Endothelial cell of umbilical vein (primary cell): ENCODE data around the gene EREG. TPM values are rescaled to one million over a fixed set of nuclear protein-coding genes. Genes with fewer than 3 reads are reported as not detected.
A peak's percentile ranks its signal among the peaks of the same experiment; 100 is the strongest.

Source experiments
- BruUV-seq: library from RNA; stranded (reverse); fragments of 400-500 nt; replicated peaks from 2 replicates; lab custom pipeline; 2021; lab: Mats Ljungman, UMichigan
- CTCF ChIA-PET: fragments of 300-600, 350-600 bp; sonication (Branson Sonifier 250); formaldehyde crosslinking; loops from one replicate; lab custom pipeline; 2021; ENCODE audit warnings: antibody characterized with exemption, inconsistent platforms; lab: Charles Lee
- POLR2A ChIA-PET: fragments of 300-600, 350-600 bp; sonication (Branson Sonifier 250); formaldehyde crosslinking; loops from one replicate; lab custom pipeline; 2021; ENCODE audit warnings: antibody characterized with exemption, inconsistent platforms; lab: Charles Lee
- DNase-seq: peaks from one replicate; pipeline ENCODE4 v3.0.0-alpha.2; 2011; ENCODE audit warnings: low read depth, low spot score
- FAIRE-seq: peaks from 2 replicates; lab custom pipeline; 2011; peaks lifted over from hg19 to GRCh38; lab: Jason Lieb, UNC
- H2AFZ ChIP-seq: 2 replicates; pipeline ENCODE4 v1.6.0; 2012; ENCODE audit warnings: low read depth, low read length, control low read depth, inconsistent platforms
- H3K27ac ChIP-seq: 2 replicates; pipeline ENCODE4 v1.5.1; 2011; ENCODE audit warnings: low read depth, mild to moderate bottlenecking, control low read depth, low read length, moderate library complexity; ENCODE audit not compliant: insufficient read depth
- H3K27me3 ChIP-seq, 2 experiments: 2 replicates each; pipeline versions ENCODE4 v1.6.0 to v1.6.1; 2011; ENCODE audit warnings: low read length in 2 of 2, mixed read lengths in 1 of 2; ENCODE audit not compliant: control insufficient read depth in 2 of 2, insufficient read depth in 2 of 2
- H3K36me3 ChIP-seq, 2 experiments: 2 replicates in 1 of 2; 3 replicates in 1 of 2; pipeline ENCODE4 v1.5.1; 2011; ENCODE audit warnings: low read length in 2 of 2, mild to moderate bottlenecking in 1 of 2, moderate library complexity in 1 of 2; ENCODE audit not compliant: control insufficient read depth in 2 of 2, insufficient read depth in 2 of 2; ENCODE audit errors: extremely low read depth in 1 of 2
- H3K4me1 ChIP-seq: 3 replicates; pipeline ENCODE4 v1.5.1; 2011; ENCODE audit warnings: mild to moderate bottlenecking, low read length; ENCODE audit not compliant: control insufficient read depth, insufficient read depth; ENCODE audit errors: extremely low read depth
- H3K4me2 ChIP-seq: 2 replicates; pipeline ENCODE4 v1.6.1; 2011; ENCODE audit warnings: low read length, control low read depth, mixed read lengths; ENCODE audit not compliant: insufficient read depth
- H3K4me3 ChIP-seq, 3 experiments: fragments of 200-600 bp in 1 of 3; sonication (generic), shearing (Covaris generic) in 1 of 3; replicated peaks in 1 of 3; 2 replicates each; pipeline ENCODE4 v1.5.1; 2011 to 2016; ENCODE audit warnings: control low read depth in 3 of 3, low read length in 3 of 3, mild to moderate bottlenecking in 2 of 3, inconsistent platforms in 1 of 3, low read depth in 1 of 3, moderate library complexity in 1 of 3; ENCODE audit not compliant: insufficient read depth in 1 of 3
- H3K79me2 ChIP-seq: 2 replicates; pipeline ENCODE4 v1.6.0; 2012; ENCODE audit warnings: low read length, inconsistent platforms; ENCODE audit not compliant: control insufficient read depth, insufficient read depth
- H3K9ac ChIP-seq: replicated peaks from 2 replicates; pipeline ENCODE3; 2011; ENCODE audit warnings: low read length, control low read depth; ENCODE audit not compliant: insufficient read depth; ENCODE audit errors: extremely low read depth
- H3K9me1 ChIP-seq: replicated peaks from 3 replicates; pipeline ENCODE4 v1.6.0; 2011; ENCODE audit warnings: mild to moderate bottlenecking, low read length; ENCODE audit not compliant: control insufficient read depth, insufficient read depth; ENCODE audit errors: extremely low read depth
- H3K9me3 ChIP-seq: replicated peaks from 2 replicates; pipeline ENCODE4 v1.5.1; 2012; ENCODE audit warnings: low read length, inconsistent platforms; ENCODE audit not compliant: control insufficient read depth, insufficient read depth
- H4K20me1 ChIP-seq: replicated peaks from 2 replicates; pipeline ENCODE3; 2011; ENCODE audit warnings: mild to moderate bottlenecking, low read length; ENCODE audit not compliant: control insufficient read depth, insufficient read depth; ENCODE audit errors: extremely low read depth
- CTCF ChIP-seq, 2 donors: IDR thresholded peaks; 1 replicate in 1 of 2; 2 replicates in 1 of 2; pipeline ENCODE4 v1.5.1; 2011; ENCODE audit warnings: low read length in 2 of 2, mild to moderate bottlenecking in 2 of 2, moderate library complexity in 2 of 2, control low read depth in 1 of 2, inconsistent platforms in 1 of 2, low read depth in 1 of 2; ENCODE audit not compliant: insufficient read depth in 1 of 2; ENCODE audit errors: extremely low read depth in 1 of 2
- EZH2 ChIP-seq: IDR thresholded peaks from 2 replicates; pipeline ENCODE4 v1.6.1; 2012; ENCODE audit warnings: borderline replicate concordance, low read depth, mild to moderate bottlenecking, moderate library complexity, low read length, inconsistent platforms; ENCODE audit not compliant: severe bottlenecking
- FOS ChIP-seq: IDR thresholded peaks from 2 replicates; pipeline ENCODE4 v1.6.1; 2011; ENCODE audit warnings: mild to moderate bottlenecking, low read length, moderate library complexity, borderline replicate concordance; ENCODE audit not compliant: insufficient read depth
- GATA2 ChIP-seq: IDR thresholded peaks from 2 replicates; pipeline ENCODE4 v1.7.0; 2011; ENCODE audit warnings: low read depth, mild to moderate bottlenecking, moderate library complexity, mixed read lengths, low read length; ENCODE audit not compliant: insufficient read length, insufficient read depth
- JUN ChIP-seq: IDR thresholded peaks from 2 replicates; pipeline ENCODE4 v1.6.1; 2011; ENCODE audit warnings: borderline replicate concordance, low read depth; ENCODE audit not compliant: insufficient read length, insufficient read depth
- MYC ChIP-seq: IDR thresholded peaks from one replicate; pipeline ENCODE4 v1.6.1; 2011; ENCODE audit warnings: mild to moderate bottlenecking, low read depth, low read length
- POLR2A ChIP-seq: IDR thresholded peaks from 2 replicates; pipeline ENCODE4 v1.6.1; 2012; ENCODE audit warnings: low read depth, mild to moderate bottlenecking, control low read depth, low read length
- POLR2AphosphoS5 ChIP-seq: IDR thresholded peaks from 2 replicates; pipeline ENCODE4 v1.6.1; 2012; ENCODE audit warnings: low read depth, mild to moderate bottlenecking, control low read depth, low read length, moderate library complexity; ENCODE audit not compliant: insufficient read depth
- dilution Hi-C: fragments of 300-500 bp; cut with MboI; formaldehyde crosslinking; loops from one replicate; pipeline ENCODE4 v1.15.0; 2019; ENCODE audit warnings: low sequenced_read_pairs; ENCODE audit not compliant: extremely low pct_ligation_motif_present
- intact Hi-C: fragments of 100-400 bp; cut with micrococcal nuclease; formaldehyde crosslinking; loops from one replicate; pipeline ENCODE4 v1.10.0; 2022
- polyA plus RNA-seq, 4 experiments: library from polyadenylated mRNA; depleted of rRNA in 3 of 4; stranded (reverse) in 3 of 4; unstranded in 1 of 4; fragments of >200 nt; gene quantifications; 2 replicates each; pipeline versions ENCODE4 v1.2.1 to v1.2.3, GENCODE V29; 2011 to 2012; ENCODE audit warnings: missing spikeins in 1 of 4
- total RNA-seq: library from RNA; stranded (reverse); gene quantifications from 2 replicates; pipeline ENCODE4 v1.2.3, GENCODE V29; 2021
- TF ChIP-seq, protein P1 (sequence below): IDR thresholded peaks from 2 replicates; pipeline ENCODE4 v1.6.1; 2011; ENCODE audit not compliant: insufficient read depth, insufficient read length

EREG gene
- total and polyA plus RNA-seq, 2 donors (not counting 3 experiments of a cell fraction or from before 2014, with no cell fraction given) = not detected

- dilution Hi-C loops = no loop called here
- BruUV-seq = no TSS peak
- peak overlapping the region; percentile 82 for H2AFZ ChIP-seq
- H3K4me3 ChIP-seq = no peak overlapping the region
- H3K27me3 ChIP-seq = no peaks in the 10 kb centered on the region
- H3K4me2 ChIP-seq = peak overlapping the region; percentile 61
- FAIRE-seq (no peak), DNase-seq (no peak)
- intact Hi-C loops = loop anchor here (2.0 kb wide), 1 partner anchor 43 kb away; no protein-coding TSS in a partner anchor
- H3K36me3 ChIP-seq = no peaks in the 10 kb centered on the region
- TF ChIP-seq FOS = no peak
- TF ChIP-seq EZH2 = no peak
- TF ChIP-seq MYC = no peak
- TF ChIP-seq, protein P1, sequence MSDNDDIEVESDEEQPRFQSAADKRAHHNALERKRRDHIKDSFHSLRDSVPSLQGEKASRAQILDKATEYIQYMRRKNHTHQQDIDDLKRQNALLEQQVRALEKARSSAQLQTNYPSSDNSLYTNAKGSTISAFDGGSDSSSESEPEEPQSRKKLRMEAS = no peak
- no peak for TF ChIP-seq POLR2A
- no peak for TF ChIP-seq JUN
- TF ChIP-seq CTCF (IDR thresholded peaks at IDR 0.05; ENCODE audit: extremely low read depth in 1 of 2, insufficient read depth in 1 of 2, low read depth in 1 of 2, low read length in 2 of 2) = no peak
- no peak for TF ChIP-seq GATA2
- TF ChIP-seq POLR2AphosphoS5 = no peak
- no peaks in the 10 kb centered on the region for H3K9me3 ChIP-seq
- H4K20me1 ChIP-seq = no peaks in the 10 kb centered on the region
- CTCF ChIA-PET = interaction anchor here (1.0 to 3.2 kb wide), 5 partner anchors 14 to 312 kb away, joined by 3 to 19 read pairs (median 6); no protein-coding TSS in a partner anchor
- H3K9me1 ChIP-seq = no peaks in the 10 kb centered on the region
- no peaks in the 10 kb centered on the region for H3K79me2 ChIP-seq
- no peak overlapping the region for H3K27ac ChIP-seq
- POLR2A ChIA-PET = no interaction called here
- no peak overlapping the region for H3K9ac ChIP-seq
- no peaks in the 10 kb centered on the region for H3K4me1 ChIP-seq
These were observed 691 bp upstream of the EREG start for GRCh38 chr4:74364256-74364651.
